K562 (cell line): ENCODE data around the gene VSNL1. TPM values are rescaled to one million over a fixed set of nuclear protein-coding genes. Genes with fewer than 3 reads are reported as not detected.

ENCODE experiments used
- ATAC-seq: fragments of 200-7000 bp; cut with Tn5 transposase; 3 replicates; pipeline ENCODE4 v1.9.1; 2020; ENCODE audit warnings: moderate library complexity
- BruUV-seq: library from RNA; stranded (reverse); fragments of 400-500 nt; replicated peaks from 2 replicates; lab custom pipeline; 2021; lab: Mats Ljungman, UMichigan
- CTCF ChIA-PET: fragments of 300-600 bp; formaldehyde crosslinking; extraction: SDS; loops from one replicate; lab custom pipeline; 2021; ENCODE audit warnings: low intra/inter-chr PET ratio; lab: Yijun Ruan, JAX
- POLR2A ChIA-PET: fragments of 300-600, 350-650 bp; sonication (Branson Sonifier 250); formaldehyde crosslinking; extraction: SDS; loops from one replicate; lab custom pipeline; 2021; ENCODE audit warnings: antibody characterized with exemption, inconsistent platforms; lab: Yijun Ruan, JAX
- DNase-seq, 4 experiments: peaks; one replicate each; pipeline versions ENCODE4 v3.0.0 to v3.0.0-alpha.2; 2011 to 2018; ENCODE audit warnings: low spot score in 3 of 4, mixed read lengths in 3 of 4; ENCODE audit errors: extremely low read depth in 1 of 4
- FAIRE-seq: peaks from 2 replicates; lab custom pipeline; 2011; peaks lifted over from hg19 to GRCh38; lab: Jason Lieb, UNC
- H2AFZ ChIP-seq: 2 replicates; pipeline ENCODE4 v1.6.0; 2011; ENCODE audit warnings: low read depth, low read length, control low read depth, inconsistent platforms
- H3K27ac ChIP-seq: fragments of 200-600 bp; 3 replicates; pipeline ENCODE4 v1.8.0; 2011; ENCODE audit warnings: low read depth, mild to moderate bottlenecking, control low read depth, inconsistent platforms, low read length, moderate library complexity, mixed read lengths; ENCODE audit errors: extremely low read depth
- H3K27me3 ChIP-seq, 2 experiments: fragments of 300-600 bp in 1 of 2; 2 replicates in 1 of 2; 3 replicates in 1 of 2; pipeline versions ENCODE4 v1.6.0 to v1.8.0; 2011; ENCODE audit warnings: inconsistent platforms in 2 of 2, low read length in 2 of 2, mild to moderate bottlenecking in 1 of 2, mixed read lengths in 1 of 2, moderate library complexity in 1 of 2; ENCODE audit not compliant: control insufficient read depth in 2 of 2, insufficient read depth in 2 of 2
- H3K36me3 ChIP-seq: fragments of 300-600 bp; 3 replicates; pipeline ENCODE4 v1.8.0; 2011; ENCODE audit warnings: mild to moderate bottlenecking, low read length, inconsistent platforms; ENCODE audit not compliant: control insufficient read depth, insufficient read depth
- H3K4me1 ChIP-seq, 2 experiments: fragments of 200-600 bp in 1 of 2; replicated peaks in 1 of 2; 2 replicates in 1 of 2; 3 replicates in 1 of 2; pipeline versions ENCODE4 v1.5.1 to v1.8.0; 2011; ENCODE audit warnings: inconsistent platforms in 2 of 2, low read length in 2 of 2, mild to moderate bottlenecking in 1 of 2, mixed read lengths in 1 of 2, moderate library complexity in 1 of 2; ENCODE audit not compliant: control insufficient read depth in 2 of 2, insufficient read depth in 2 of 2
- H3K4me2 ChIP-seq: 2 replicates; pipeline ENCODE4 v1.6.1; 2011; ENCODE audit warnings: low read length, control low read depth, inconsistent platforms, mixed read lengths; ENCODE audit not compliant: insufficient read depth
- H3K4me3 ChIP-seq: fragments of 200-600 bp; sonication (generic), shearing (Covaris generic); 2 replicates; pipeline ENCODE4 v1.5.1; 2016; ENCODE audit warnings: control low read depth, inconsistent platforms
- H3K79me2 ChIP-seq: fragments of 200-600 bp; 3 replicates; pipeline ENCODE4 v1.8.0; 2011; ENCODE audit warnings: low read length, inconsistent platforms; ENCODE audit not compliant: control insufficient read depth, insufficient read depth
- H3K9ac ChIP-seq, 2 experiments: 2 replicates each; pipeline versions ENCODE4 v1.6.0 to v1.6.1; 2011; ENCODE audit warnings: low read depth in 2 of 2, low read length in 2 of 2, control low read depth in 1 of 2, inconsistent platforms in 1 of 2, mild to moderate bottlenecking in 1 of 2, mixed read lengths in 1 of 2; ENCODE audit not compliant: insufficient read depth in 1 of 2
- H3K9me1 ChIP-seq: one replicate; pipeline ENCODE4 v1.6.0; 2011; ENCODE audit warnings: inconsistent platforms, mild to moderate bottlenecking, low read length, moderate library complexity; ENCODE audit not compliant: control insufficient read depth, insufficient read depth
- H3K9me3 ChIP-seq: replicated peaks from 2 replicates; pipeline ENCODE4 v1.5.1; 2011; ENCODE audit warnings: low read depth, low read length, inconsistent platforms; ENCODE audit not compliant: control insufficient read depth, insufficient read depth
- H4K20me1 ChIP-seq: replicated peaks from 2 replicates; pipeline ENCODE4 v1.6.1; 2011; ENCODE audit warnings: low read length, inconsistent platforms, mixed read lengths; ENCODE audit not compliant: control insufficient read depth, insufficient read depth
- GATAD2A ChIP-seq: fragments of 450-650 bp; IDR thresholded peaks from 2 replicates; pipeline ENCODE4 v1.6.1; 2017
- HNRNPUL1 ChIP-seq: fragments of 200-400 bp; formaldehyde crosslinking; IDR thresholded peaks from 2 replicates; pipeline ENCODE4 v1.6.1; 2017; ENCODE audit warnings: low read length
- JUN ChIP-seq, 2 experiments: sonication (generic) in 1 of 2; formaldehyde crosslinking in 1 of 2; IDR thresholded peaks; 2 replicates each; pipeline versions ENCODE4 v1.6.1 to v1.8.0; 2012 to 2022; ENCODE audit warnings: borderline replicate concordance in 2 of 2, mild to moderate bottlenecking in 2 of 2, improper control_type of control experiment in 1 of 2, low read depth in 1 of 2, low read length in 1 of 2, missing genetic modification reagents in 1 of 2
- MCM2 ChIP-seq: fragments of 450-650 bp; IDR thresholded peaks from 2 replicates; pipeline ENCODE4 v1.6.1; 2017; ENCODE audit warnings: low read depth, mild to moderate bottlenecking
- NELFE ChIP-seq: IDR thresholded peaks from 2 replicates; pipeline ENCODE4 v1.6.1; 2011; ENCODE audit warnings: mild to moderate bottlenecking; ENCODE audit not compliant: insufficient read depth, insufficient read length
- NFIC ChIP-seq: fragments of 450-650 bp; IDR thresholded peaks from 2 replicates; pipeline ENCODE4 v1.6.1; 2017; ENCODE audit warnings: mild to moderate bottlenecking, inconsistent platforms
- NFXL1 ChIP-seq: fragments of 450-650 bp; formaldehyde crosslinking; IDR thresholded peaks from 2 replicates; pipeline ENCODE4 v1.4.0; 2021; ENCODE audit warnings: mild to moderate bottlenecking
- SMARCE1 ChIP-seq: fragments of 450-650 bp; IDR thresholded peaks from 2 replicates; pipeline ENCODE4 v1.7.1; 2016; ENCODE audit warnings: mild to moderate bottlenecking
- SNIP1 ChIP-seq: fragments of 450-650 bp; IDR thresholded peaks from 2 replicates; pipeline ENCODE4 v1.7.1; 2017; ENCODE audit warnings: low read depth, mild to moderate bottlenecking
- ZBTB34 ChIP-seq: fragments of 250-450 bp; sonication (Bioruptor Pico); IDR thresholded peaks from 2 replicates; pipeline ENCODE4 v1.8.0; 2021; ENCODE audit warnings: mild to moderate bottlenecking, moderate library complexity
- ZNF197 ChIP-seq: fragments of 200-800 bp; sonication (Bioruptor generic); IDR thresholded peaks from 2 replicates; pipeline ENCODE4 v1.6.1; 2016; ENCODE audit warnings: low read depth, missing genetic modification characterization, missing compliant biosample characterization
- ZNF707 ChIP-seq: fragments of 250-450 bp; sonication (Bioruptor Pico); conservative IDR thresholded peaks from 2 replicates; pipeline ENCODE4 v1.8.0; 2022; ENCODE audit warnings: inconsistent platforms, mild to moderate bottlenecking, moderate library complexity
- WGBS: fragments of 100-300 bp; shearing (Covaris generic); methylation state at CpG from one replicate; pipeline ENCODE4 v1.1.6; 2016; ENCODE audit warnings: low coverage, mixed read lengths; ENCODE audit not compliant: insufficient coverage; ENCODE audit errors: missing lambda C conversion rate; 5-methylcytosine and 5-hydroxymethylcytosine counted together
- in situ Hi-C: fragments of 300-500 bp; cut with MboI; formaldehyde crosslinking; loops from 4 replicates; pipeline ENCODE4 v1.15.0; 2018; ENCODE audit warnings: inconsistent platforms, mixed read lengths
- intact Hi-C: fragments of 100-400 bp; cut with micrococcal nuclease; formaldehyde crosslinking; loops from 2 replicates; pipeline ENCODE4 v1.14.2; 2022
- polyA plus RNA-seq, 8 experiments: library from polyadenylated mRNA; depleted of rRNA in 4 of 8; stranded (reverse) in 5 of 8; unstranded in 3 of 8; fragments of >200 nt; fragmentation: Nextera tagmentation in 2 of 8; fragmentation: Illumina TruSeq in 1 of 8; extraction: Ambion mirVana in 2 of 8; extraction: Trizol in 1 of 8; gene quantifications; 2 replicates each; pipeline versions ENCODE4 v1.2.1 to v1.2.3, GENCODE V29; 2011 to 2014; ENCODE audit warnings: inconsistent platforms in 1 of 8, missing spikeins in 1 of 8
- total RNA-seq, 7 experiments: library from RNA; depleted of rRNA in 6 of 7; stranded (reverse); fragments of >200 nt in 6 of 7; fragmentation: Illumina TruSeq in 2 of 7; extraction: Trizol in 2 of 7; gene quantifications; 2 replicates each; pipeline versions ENCODE4 v1.2.1 to v1.2.3, GENCODE V29; 2011 to 2021; ENCODE audit warnings: low replicate concordance in 1 of 7

The VSNL1 gene
- total and polyA plus RNA-seq, 9 of the 15 experiments (the other 6 are each of a cell fraction or from before 2014, with no cell fraction given), result 0.20 TPM; not detected in 8

DNA sequence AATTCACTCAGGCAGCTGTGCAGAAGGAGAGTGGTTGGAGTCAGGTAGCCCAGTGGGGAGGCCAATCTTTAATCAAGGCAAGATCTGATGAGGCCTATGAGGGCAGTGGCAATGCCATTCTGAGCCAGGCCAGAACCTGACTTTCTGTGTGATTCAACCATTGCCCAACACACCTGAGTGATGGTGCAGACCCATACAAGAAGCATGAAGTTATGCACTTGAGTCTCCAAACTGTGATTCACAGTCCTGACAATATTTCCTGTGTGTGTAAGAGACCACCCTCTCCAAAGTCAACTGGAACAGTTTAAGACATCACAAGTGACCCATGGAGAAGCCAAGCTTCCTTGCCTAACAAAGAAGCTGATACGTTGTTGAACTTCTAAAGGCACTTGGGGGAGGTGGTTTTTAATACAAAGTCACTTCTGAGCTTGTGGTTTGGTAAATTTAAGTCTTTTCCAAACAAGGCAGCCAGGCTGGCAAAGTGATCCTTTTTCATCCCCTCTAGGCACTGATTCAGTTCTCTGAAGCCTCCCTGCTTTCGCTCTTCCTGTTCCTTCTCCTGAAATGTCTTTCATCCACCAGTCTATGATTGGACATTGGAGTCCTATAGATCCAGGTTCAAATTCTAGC lies 49.0 kb downstream of the VSNL1 start (continued):
- TF ChIP-seq MCM2 (no peak), SMARCE1 (no peak), NFXL1 (CRISPR knock-in tag) (no peak)

- Histone ChIP-seq H3K27ac (no peak overlapping the region), H3K79me2 (no peaks in the 10 kb centered on the region), H3K9me1 (no peaks in the 10 kb centered on the region), H3K4me1 (peaks cover 0 to 25% of the 10 kb centered on the region in 2 experiments; a peak in 3 of 5 replicates), H3K9me3 (no peaks in the 10 kb centered on the region), H2AFZ (no peak overlapping the region), H3K27me3 (0 out of 5 replicates have a peak, but pooled peaks cover 0 to 2% of the 10 kb centered on the region in 2 experiments), H3K4me2 (no peak overlapping the region), H3K36me3 (no peaks in the 10 kb centered on the region), H4K20me1 (no peaks in the 10 kb centered on the region; the same call in 1 of the 2 replicates), H3K4me3 (no peak overlapping the region), H3K9ac (no peak overlapping the region)
- FAIRE-seq (no peak), ATAC-seq (no peak), DNase-seq (no peak)
- CTCF ChIA-PET, result no interaction called here
- intact Hi-C loops (no loop called here), in situ Hi-C loops (no loop called here)
- 3% methylated on average over 2 of the region's 2 CpGs for WGBS
- TF ChIP-seq ZNF197 (CRISPR knock-in tag) (no peak), NELFE (no peak), ZNF707 (CRISPR knock-in tag) (no peak), GATAD2A (no peak), NFIC (no peak), HNRNPUL1 (no peak), ZBTB34 (CRISPR knock-in tag) (no peak), SNIP1 (no peak), JUN (IDR thresholded peaks at IDR 0.05; ENCODE audit: borderline replicate concordance, low read depth, low read length) (no peak), JUN (CRISPR knock-in tag; IDR thresholded peaks at IDR 0.05; ENCODE audit: borderline replicate concordance) (no peak)
- POLR2A ChIA-PET, result interaction anchor here (0.6 kb wide), 1 partner anchor 282 kb away, joined by 3 read pairs; no protein-coding TSS in a partner anchor
- no TSS peak for BruUV-seq
Measured at GRCh38 chr2:17590342-17590911, 49.9 kb downstream of the VSNL1 start.
